ENCODE data around the gene FSD2. TPM values are rescaled to one million over a fixed set of nuclear protein-coding genes. Genes with fewer than 3 reads are reported as not detected.
"Not testable (repeated sequence)": the region's sequence is repeated elsewhere in the genome, so short reads cannot be mapped to it uniquely, and the experiment has no call there.

The FSD2 gene
- total and polyA plus RNA-seq, 4 donors: under 0.01 TPM; not detected in 3

DNA sequence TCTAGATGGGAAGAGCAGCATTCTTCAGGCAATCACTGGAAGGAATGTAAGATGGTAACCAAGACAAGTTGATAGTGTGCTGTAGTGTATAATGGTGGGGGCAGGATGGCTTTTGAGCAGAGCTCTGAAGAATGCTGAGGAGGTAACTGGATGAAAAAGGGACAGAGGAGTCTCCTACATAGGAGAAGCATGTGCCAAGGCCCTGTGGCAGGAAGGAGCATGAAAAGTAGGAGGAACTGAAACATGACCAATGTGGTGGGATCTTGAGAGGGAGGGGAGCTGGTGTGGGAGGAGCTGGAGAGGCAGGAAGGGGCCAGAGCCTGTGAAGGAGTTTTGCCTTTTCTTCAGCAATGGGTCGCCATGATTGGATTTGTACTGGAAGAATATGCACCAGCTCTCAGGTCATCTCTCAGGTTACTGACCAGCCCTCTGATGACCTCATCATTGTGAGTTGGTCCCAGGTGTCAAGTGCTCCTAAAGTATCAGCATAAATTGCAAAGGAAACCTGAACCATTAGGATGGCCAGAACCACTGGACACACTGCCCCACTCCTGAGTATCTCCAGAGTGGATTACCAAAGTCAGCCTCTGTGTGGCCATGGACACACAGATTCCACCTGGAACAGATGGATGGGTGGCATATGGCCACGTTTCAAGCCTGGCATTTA lies 38.6 kb downstream of the FSD2 start:
- intact Hi-C loops (cut with DNase I): no loop called here
- Histone ChIP-seq H3K27ac (ENCODE audit: low read depth in 1 of 2, low read length in 2 of 2) (no peak overlapping the region), H3K36me3 (ENCODE audit: control insufficient read depth in 1 of 2, insufficient read depth in 2 of 2, low read length in 1 of 2) (no peaks in the 10 kb centered on the region), H3K9me3 (ENCODE audit: control insufficient read depth, low read length) (no peaks in the 10 kb centered on the region), H3K4me3 (ENCODE audit: low read length in 2 of 2) (no peak overlapping the region), H3K27me3 (ENCODE audit: control insufficient read depth in 1 of 2, insufficient read depth in 2 of 2, low read length in 1 of 2) (no peaks in the 10 kb centered on the region), H3K4me1 (ENCODE audit: control insufficient read depth in 1 of 2, insufficient read depth in 2 of 2, low read length in 2 of 2) (no peaks in the 10 kb centered on the region)
- ATAC-seq (ENCODE audit: low FRiP score) (no peak), DNase-seq (no peak)
- WGBS, 2 donors: 82 to 83% methylated on average over 2 of the region's 2 CpGs

DNA sequence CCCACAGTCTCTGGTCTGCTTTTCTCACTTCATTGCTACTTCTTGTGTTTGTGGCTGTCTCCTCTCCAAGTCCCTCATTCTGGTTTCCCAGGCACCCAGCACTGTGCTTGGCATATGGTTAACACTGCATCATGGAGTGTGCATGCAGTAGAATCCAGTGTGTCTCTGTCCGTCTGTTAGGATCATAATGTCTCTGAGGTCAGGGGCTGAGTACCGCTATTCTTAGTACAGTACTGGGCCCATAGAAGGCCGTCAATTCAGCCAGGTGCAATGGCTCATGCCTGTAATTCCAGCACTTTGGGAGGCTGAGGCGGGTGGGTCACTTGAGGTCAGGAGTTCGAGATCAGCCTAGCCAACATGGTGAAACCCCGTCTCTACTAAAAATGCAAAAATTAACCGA lies 39.7 kb downstream of the FSD2 start:
- 91 to 92% methylated on average over 7 of the region's 7 CpGs for WGBS, 2 donors

DNA sequence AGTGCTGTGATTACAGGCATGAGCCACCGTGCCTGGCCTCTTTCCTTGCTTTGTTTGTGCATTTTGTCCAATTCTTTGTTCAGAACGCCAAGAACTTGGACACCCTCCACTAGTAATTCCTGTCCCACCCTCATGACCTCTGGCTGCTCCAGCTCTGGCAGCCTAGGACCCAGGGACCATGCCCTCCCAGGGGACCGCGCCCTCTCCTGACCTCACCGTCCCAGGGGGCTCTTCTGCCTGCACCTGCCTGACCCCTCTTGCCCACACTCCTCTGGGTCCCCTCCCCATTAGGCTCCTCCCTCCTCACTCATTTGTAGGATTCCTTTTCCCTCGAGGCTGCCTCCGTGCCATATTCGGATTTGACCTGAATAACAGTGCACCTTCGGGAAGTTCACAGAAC lies 41.1 kb downstream of the FSD2 start:
- H3K27me3 ChIP-seq (ENCODE audit: control insufficient read depth in 1 of 2, insufficient read depth in 2 of 2, low read length in 1 of 2): no peaks in the 10 kb centered on the region
- DNase-seq (no peak), ATAC-seq (ENCODE audit: low FRiP score) (no peak)
- no peak overlapping the region for H3K27ac ChIP-seq (ENCODE audit: low read depth in 1 of 2, low read length in 2 of 2)
- H3K4me3 ChIP-seq (ENCODE audit: low read length in 2 of 2): no peak overlapping the region
- no peaks in the 10 kb centered on the region for H3K36me3 ChIP-seq (ENCODE audit: control insufficient read depth in 1 of 2, insufficient read depth in 2 of 2, low read length in 1 of 2)
- 77 to 85% methylated on average over 9 of the region's 9 CpGs for WGBS, 2 donors
- H3K4me1 ChIP-seq (ENCODE audit: control insufficient read depth in 1 of 2, insufficient read depth in 2 of 2, low read length in 2 of 2): no peaks in the 10 kb centered on the region
- intact Hi-C loops (cut with DNase I): no loop called here
- H3K9me3 ChIP-seq (ENCODE audit: control insufficient read depth, low read length): no peaks in the 10 kb centered on the region

More for the DNA sequence above, 39.7 kb downstream of the FSD2 start:
- H3K36me3 ChIP-seq (ENCODE audit: control insufficient read depth in 1 of 2, insufficient read depth in 2 of 2, low read length in 1 of 2); H3K9me3 ChIP-seq (ENCODE audit: control insufficient read depth, low read length); H3K4me3 ChIP-seq (ENCODE audit: low read length in 2 of 2); DNase-seq; intact Hi-C loops (cut with DNase I); H3K27ac ChIP-seq (ENCODE audit: low read depth in 1 of 2, low read length in 2 of 2); ATAC-seq (ENCODE audit: low FRiP score); H3K4me1 ChIP-seq (ENCODE audit: control insufficient read depth in 1 of 2, insufficient read depth in 2 of 2, low read length in 2 of 2); H3K27me3 ChIP-seq (ENCODE audit: control insufficient read depth in 1 of 2, insufficient read depth in 2 of 2, low read length in 1 of 2): not testable (repeated sequence)

DNA sequence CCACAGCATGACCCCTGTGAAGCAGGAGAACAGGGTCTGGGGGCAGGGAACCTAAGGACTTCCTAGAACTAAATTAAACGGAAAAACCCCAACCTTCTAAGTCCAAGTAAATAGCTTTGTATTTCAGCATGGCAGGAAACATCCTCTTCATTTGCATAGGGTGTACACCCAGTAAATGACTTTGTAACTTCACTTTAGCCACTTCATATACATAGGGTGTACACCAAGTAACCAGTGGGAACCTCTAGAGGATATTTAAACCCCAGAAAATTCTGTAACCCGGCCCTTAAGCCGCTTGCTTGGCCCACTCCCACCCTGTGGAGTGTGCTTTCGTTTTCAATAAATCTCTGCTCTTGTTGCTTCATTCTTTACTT lies 41.8 kb downstream of the FSD2 start:
- Histone ChIP-seq H3K36me3 (ENCODE audit: control insufficient read depth in 1 of 2, insufficient read depth in 2 of 2, low read length in 1 of 2) (no peaks in the 10 kb centered on the region), H3K27ac (ENCODE audit: low read depth in 1 of 2, low read length in 2 of 2) (no peak overlapping the region), H3K27me3 (ENCODE audit: control insufficient read depth in 1 of 2, insufficient read depth in 2 of 2, low read length in 1 of 2) (no peaks in the 10 kb centered on the region), H3K9me3 (ENCODE audit: control insufficient read depth, low read length) (no peaks in the 10 kb centered on the region), H3K4me3 (ENCODE audit: low read length in 2 of 2) (no peak overlapping the region), H3K4me1 (ENCODE audit: control insufficient read depth in 1 of 2, insufficient read depth in 2 of 2, low read length in 2 of 2) (no peaks in the 10 kb centered on the region)
- ATAC-seq (ENCODE audit: low FRiP score) (no peak), DNase-seq (no peak)
- WGBS, 2 donors: 85% methylated on average over 4 of the region's 4 CpGs
- intact Hi-C loops (cut with DNase I): no loop called here

DNA sequence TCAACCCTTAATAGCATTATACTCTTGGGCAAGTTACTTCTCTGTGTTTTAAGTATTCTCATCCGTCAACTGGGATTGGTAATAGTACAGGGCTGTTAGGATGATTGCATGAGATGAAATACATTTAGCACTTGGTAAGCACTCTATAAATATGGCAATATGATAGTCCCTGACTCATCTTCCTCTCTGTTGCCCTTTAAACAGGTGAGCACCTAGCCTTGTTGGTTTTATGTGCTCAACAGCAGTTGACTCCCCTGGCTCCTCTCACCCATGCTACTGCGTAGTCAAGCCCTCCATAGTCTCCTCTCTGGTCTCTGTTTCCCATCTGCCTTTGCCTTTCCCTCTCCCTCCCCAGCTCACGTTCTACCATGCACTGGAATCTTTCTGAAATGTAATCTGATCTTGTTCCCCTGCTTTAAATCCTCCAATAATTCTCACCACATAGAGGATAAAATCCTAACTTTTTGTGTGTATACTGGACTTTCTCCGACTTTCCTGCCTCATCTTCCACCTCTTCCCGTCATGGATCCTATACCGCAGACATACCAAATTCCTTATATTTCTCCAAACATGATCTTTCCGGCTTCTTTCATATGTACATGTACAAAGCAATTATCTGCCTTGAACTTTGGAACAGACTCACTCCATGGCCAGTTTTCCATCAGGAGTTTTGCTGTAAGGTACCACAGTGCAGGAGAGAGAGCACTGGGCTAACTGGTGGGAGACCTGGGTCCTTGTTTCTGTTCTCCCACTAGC lies 42.3 kb downstream of the FSD2 start:
- peaks cover 0 to 2% of the 10 kb centered on the region in 2 donors for H3K36me3 ChIP-seq (ENCODE audit: control insufficient read depth in 1 of 2, insufficient read depth in 2 of 2, low read length in 1 of 2)
- H3K4me1 ChIP-seq (ENCODE audit: control insufficient read depth in 1 of 2, insufficient read depth in 2 of 2, low read length in 2 of 2): no peaks in the 10 kb centered on the region
- no peak overlapping the region for H3K27ac ChIP-seq (ENCODE audit: low read depth in 1 of 2, low read length in 2 of 2)
- no peak for DNase-seq
- H3K9me3 ChIP-seq (ENCODE audit: control insufficient read depth, low read length): no peaks in the 10 kb centered on the region
- H3K4me3 ChIP-seq (ENCODE audit: low read length in 2 of 2): no peak overlapping the region
- intact Hi-C loops (cut with DNase I): no loop called here
- no peak for ATAC-seq (ENCODE audit: low FRiP score)
- H3K27me3 ChIP-seq (ENCODE audit: control insufficient read depth in 1 of 2, insufficient read depth in 2 of 2, low read length in 1 of 2): no peaks in the 10 kb centered on the region
- 88 to 89% methylated on average over 7 of the region's 7 CpGs for WGBS, 2 donors

DNA sequence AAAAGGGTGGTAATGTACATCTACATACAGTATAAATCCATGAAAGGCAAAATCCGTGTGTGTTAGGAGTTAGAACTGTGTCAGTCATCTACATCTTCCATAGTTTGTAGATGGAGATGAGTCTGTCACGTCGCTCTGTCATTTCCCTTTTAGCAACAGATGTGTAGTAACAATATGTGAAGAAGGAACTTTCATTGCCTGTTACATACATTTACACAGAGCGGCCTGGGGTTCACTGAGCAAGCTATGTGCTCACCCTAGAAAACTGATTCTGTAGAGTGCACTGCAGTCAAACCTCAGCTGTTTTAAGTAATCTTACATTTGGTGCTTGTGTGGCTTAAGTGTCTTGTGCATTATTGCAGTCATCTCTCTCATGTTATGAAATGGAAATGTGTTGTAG lies 54.6 kb downstream of the FSD2 start:
- Histone ChIP-seq H3K4me3 (ENCODE audit: low read length in 2 of 2) (peak overlapping the region; percentile 69), H3K36me3 (ENCODE audit: control insufficient read depth in 1 of 2, insufficient read depth in 2 of 2, low read length in 1 of 2) (no peaks in the 10 kb centered on the region), H3K4me1 (ENCODE audit: control insufficient read depth in 1 of 2, insufficient read depth in 2 of 2, low read length in 2 of 2) (peaks cover 2 to 8% of the 10 kb centered on the region in 2 donors), H3K27me3 (ENCODE audit: control insufficient read depth in 1 of 2, insufficient read depth in 2 of 2, low read length in 1 of 2) (no peaks in the 10 kb centered on the region), H3K9me3 (ENCODE audit: control insufficient read depth, low read length) (no peaks in the 10 kb centered on the region), H3K27ac (ENCODE audit: low read depth in 1 of 2, low read length in 2 of 2) (no peak overlapping the region)
- 50 to 53% methylated on average over 4 of the region's 4 CpGs for WGBS, 2 donors
- intact Hi-C loops (cut with DNase I): loop anchor here (5.0 kb wide), 2 partner anchors 51 to 56 kb away; partner anchors contain the start of genes FSD2 (in 1 of the 2) and WHAMM (in 1 of the 2)
- ATAC-seq (ENCODE audit: low FRiP score) (no peak), DNase-seq (no peak)

DNA sequence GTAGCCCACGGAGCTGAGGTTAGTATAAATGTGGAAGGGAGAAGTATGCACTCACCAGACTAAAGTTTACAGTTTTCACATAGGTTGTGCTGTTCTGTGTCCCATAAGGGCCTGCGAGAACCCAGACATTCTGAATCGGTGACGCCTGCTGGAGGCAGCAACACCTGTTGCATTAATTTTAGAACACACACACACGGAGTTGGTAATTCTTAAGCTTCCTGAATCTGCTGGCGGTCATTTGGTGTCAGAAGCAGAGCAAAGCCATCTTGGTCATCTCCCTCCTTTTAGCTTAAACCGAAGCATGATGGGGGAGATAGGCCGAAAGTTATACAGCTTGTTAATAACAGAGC lies 55.1 kb downstream of the FSD2 start:
- no peaks in the 10 kb centered on the region for H3K9me3 ChIP-seq (ENCODE audit: control insufficient read depth, low read length)
- H3K27ac ChIP-seq (ENCODE audit: low read depth in 1 of 2, low read length in 2 of 2): no peak overlapping the region
- ATAC-seq (ENCODE audit: low FRiP score): no peak
- no peak for DNase-seq
- H3K36me3 ChIP-seq (ENCODE audit: control insufficient read depth in 1 of 2, insufficient read depth in 2 of 2, low read length in 1 of 2): no peaks in the 10 kb centered on the region
- H3K27me3 ChIP-seq (ENCODE audit: control insufficient read depth in 1 of 2, insufficient read depth in 2 of 2, low read length in 1 of 2): no peaks in the 10 kb centered on the region
- intact Hi-C loops (cut with DNase I): loop anchor here (1.0 to 5.0 kb wide), 3 partner anchors 51 to 210 kb away; partner anchors contain the start of genes FSD2 (in 1 of the 2) and WHAMM (in 1 of the 2)
- H3K4me3 ChIP-seq (ENCODE audit: low read length in 2 of 2): peak overlapping the region; percentile 69
- WGBS, 2 donors: 1 to 2% methylated on average over 8 of the region's 8 CpGs
- H3K4me1 ChIP-seq (ENCODE audit: control insufficient read depth in 1 of 2, insufficient read depth in 2 of 2, low read length in 2 of 2): peaks cover 2 to 8% of the 10 kb centered on the region in 2 donors

DNA sequence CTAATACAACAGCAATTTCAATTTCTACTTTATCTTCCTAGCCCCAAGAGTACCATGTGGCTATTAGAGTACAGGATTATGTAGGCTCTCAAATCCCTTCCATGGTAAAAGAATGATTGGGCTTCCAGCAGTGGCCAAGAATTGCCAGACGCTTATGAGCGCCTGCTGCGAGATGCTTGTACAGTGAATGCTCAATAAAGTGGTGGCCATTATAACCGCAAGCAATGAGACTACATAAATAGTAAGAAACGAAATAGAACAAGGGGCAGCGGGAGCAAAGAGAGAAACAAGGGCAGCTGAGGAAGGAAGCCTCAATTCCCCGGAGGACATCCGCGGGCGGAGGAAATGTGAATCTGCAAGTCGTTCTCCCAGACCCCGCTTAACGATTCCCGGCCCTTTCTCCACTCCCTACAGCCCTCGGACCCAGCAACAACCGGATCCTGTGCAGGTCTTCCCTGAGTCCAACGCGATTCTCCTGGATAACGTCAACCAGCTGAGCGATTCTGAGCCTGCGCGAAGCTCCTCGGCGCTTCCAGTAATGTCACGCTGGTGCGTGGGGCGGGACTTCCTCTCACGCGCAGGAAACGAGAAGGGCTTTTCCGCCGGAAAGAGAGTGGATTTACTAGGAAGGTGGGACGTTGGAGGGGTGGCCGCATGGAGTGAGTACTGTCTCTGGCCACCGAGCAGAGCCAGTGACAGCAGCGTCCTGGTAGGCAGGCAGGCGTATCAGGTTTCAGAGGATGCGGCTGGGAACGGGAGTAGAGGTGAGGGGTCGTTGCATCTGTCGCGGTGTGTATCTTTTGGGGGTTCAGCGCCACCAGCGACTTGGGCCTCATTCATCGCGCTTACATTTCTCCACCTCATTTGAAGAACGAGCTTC lies 55.7 kb downstream of the FSD2 start:
- H3K27ac ChIP-seq (ENCODE audit: low read depth in 1 of 2, low read length in 2 of 2): peak overlapping the region; percentile 46 to 85
- DNase-seq (peak; percentile 94 to 97), ATAC-seq (ENCODE audit: low FRiP score) (peak; percentile 96)
- no peaks in the 10 kb centered on the region for H3K36me3 ChIP-seq (ENCODE audit: control insufficient read depth in 1 of 2, insufficient read depth in 2 of 2, low read length in 1 of 2)
- 0% methylated on average over 47 of the region's 47 CpGs for WGBS, 2 donors
- H3K9me3 ChIP-seq (ENCODE audit: control insufficient read depth, low read length): no peaks in the 10 kb centered on the region
- H3K4me3 ChIP-seq (ENCODE audit: low read length in 2 of 2): peak overlapping the region; percentile 69
- peaks cover 2 to 8% of the 10 kb centered on the region in 2 donors for H3K4me1 ChIP-seq (ENCODE audit: control insufficient read depth in 1 of 2, insufficient read depth in 2 of 2, low read length in 2 of 2)
- no peaks in the 10 kb centered on the region for H3K27me3 ChIP-seq (ENCODE audit: control insufficient read depth in 1 of 2, insufficient read depth in 2 of 2, low read length in 1 of 2)
- intact Hi-C loops (cut with DNase I): loop anchor here (1.0 to 5.0 kb wide), 3 partner anchors 52 to 209 kb away; partner anchors contain the start of genes FSD2 (in 1 of the 2) and WHAMM (in 1 of the 2)

Measured in aorta (tissue), 5 donors.